ENCODE measurements around the gene PPCDC. TPM values are rescaled to one million over a fixed set of nuclear protein-coding genes. Genes with fewer than 3 reads are reported as not detected.

Gene PPCDC, protein sequence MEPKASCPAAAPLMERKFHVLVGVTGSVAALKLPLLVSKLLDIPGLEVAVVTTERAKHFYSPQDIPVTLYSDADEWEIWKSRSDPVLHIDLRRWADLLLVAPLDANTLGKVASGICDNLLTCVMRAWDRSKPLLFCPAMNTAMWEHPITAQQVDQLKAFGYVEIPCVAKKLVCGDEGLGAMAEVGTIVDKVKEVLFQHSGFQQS
- polyA plus RNA-seq (2012; ENCODE audit: insufficient read depth, insufficient read length, low read depth), result 37.0 TPM

DNA sequence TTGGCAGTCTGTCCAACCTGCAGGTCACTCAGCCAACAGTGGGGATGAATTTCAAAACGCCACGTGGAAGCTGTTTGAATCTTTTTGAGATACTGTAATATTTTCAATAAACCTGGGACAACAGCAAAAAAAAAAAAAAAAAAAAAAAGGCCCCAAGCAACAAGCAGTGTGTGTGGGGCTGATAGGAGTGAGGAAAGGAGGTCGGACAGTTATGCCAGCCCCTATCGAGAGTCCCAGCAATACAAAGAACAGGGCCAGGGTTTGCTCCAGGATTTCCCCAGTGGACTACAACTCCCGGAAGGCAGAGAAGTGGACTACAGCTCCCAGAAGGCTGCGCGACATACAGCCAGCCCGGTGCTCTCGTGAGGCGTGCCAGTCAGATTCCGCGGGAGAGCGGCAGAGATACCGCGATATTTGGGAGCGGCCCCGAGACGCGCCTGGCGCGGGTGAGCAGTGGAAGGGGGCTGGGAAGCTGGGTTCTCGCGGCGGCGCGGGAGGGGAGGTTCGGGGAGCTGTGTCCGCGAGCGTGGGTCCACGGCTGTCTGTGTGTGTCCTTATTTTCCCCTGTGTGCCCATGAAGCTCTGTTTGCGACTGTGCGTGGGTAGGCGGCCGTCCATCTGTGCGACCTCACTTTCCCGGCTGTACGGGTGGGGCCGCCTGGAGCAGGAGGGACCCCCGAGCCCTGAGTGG lies at the start of gene PPCDC:
PPCDC (plus strand) TSS at position 410 of the 691 bp plus-strand sequence. CDS start 4,729 bp downstream, outside the sequence.
- H3K27me3 ChIP-seq, result no peaks in the 10 kb centered on the region
- TF ChIP-seq, protein P1, sequence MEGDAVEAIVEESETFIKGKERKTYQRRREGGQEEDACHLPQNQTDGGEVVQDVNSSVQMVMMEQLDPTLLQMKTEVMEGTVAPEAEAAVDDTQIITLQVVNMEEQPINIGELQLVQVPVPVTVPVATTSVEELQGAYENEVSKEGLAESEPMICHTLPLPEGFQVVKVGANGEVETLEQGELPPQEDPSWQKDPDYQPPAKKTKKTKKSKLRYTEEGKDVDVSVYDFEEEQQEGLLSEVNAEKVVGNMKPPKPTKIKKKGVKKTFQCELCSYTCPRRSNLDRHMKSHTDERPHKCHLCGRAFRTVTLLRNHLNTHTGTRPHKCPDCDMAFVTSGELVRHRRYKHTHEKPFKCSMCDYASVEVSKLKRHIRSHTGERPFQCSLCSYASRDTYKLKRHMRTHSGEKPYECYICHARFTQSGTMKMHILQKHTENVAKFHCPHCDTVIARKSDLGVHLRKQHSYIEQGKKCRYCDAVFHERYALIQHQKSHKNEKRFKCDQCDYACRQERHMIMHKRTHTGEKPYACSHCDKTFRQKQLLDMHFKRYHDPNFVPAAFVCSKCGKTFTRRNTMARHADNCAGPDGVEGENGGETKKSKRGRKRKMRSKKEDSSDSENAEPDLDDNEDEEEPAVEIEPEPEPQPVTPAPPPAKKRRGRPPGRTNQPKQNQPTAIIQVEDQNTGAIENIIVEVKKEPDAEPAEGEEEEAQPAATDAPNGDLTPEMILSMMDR (IDR thresholded peaks at IDR 0.05; ENCODE audit: low read depth, low read length), result no peak
- H3K4me3 ChIP-seq (ENCODE audit: low read depth, low read length), result peak within 1 kb of the TSS; percentile 96
- peaks cover 22% of the 10 kb centered on the region for H3K36me3 ChIP-seq
- H3K4me1 ChIP-seq, result peaks cover 8% of the 10 kb centered on the region
- DNase-seq, result peak; percentile 98
- no peaks in the 10 kb centered on the region for H3K9me3 ChIP-seq

GRCh38 chr15:74976159-74976558 lies 47.2 kb upstream of the PPCDC start:
- TF ChIP-seq, protein P1 (IDR thresholded peaks at IDR 0.05; ENCODE audit: low read depth, low read length), result peak; percentile 25; the same call in 1 of the 2 replicates
- no peaks in the 10 kb centered on the region for H3K27me3 ChIP-seq
- no peak for DNase-seq

GRCh38 chr15:74977599-74977998 lies 45.8 kb upstream of the PPCDC start:
- DNase-seq, result peak; percentile 63
- no peak overlapping the region for H3K4me3 ChIP-seq (ENCODE audit: low read depth, low read length)
- TF ChIP-seq, protein P1 (IDR thresholded peaks at IDR 0.05; ENCODE audit: low read depth, low read length), result no peak
- H3K9me3 ChIP-seq, result no peaks in the 10 kb centered on the region
- peaks cover 19% of the 10 kb centered on the region for H3K4me1 ChIP-seq
- no peaks in the 10 kb centered on the region for H3K36me3 ChIP-seq
- H3K27me3 ChIP-seq, result no peaks in the 10 kb centered on the region

More at GRCh38 chr15:74976159-74976558, 47.2 kb upstream of the PPCDC start:
- Histone ChIP-seq H3K4me1 (peaks cover 19% of the 10 kb centered on the region), H3K4me3 (ENCODE audit: low read depth, low read length) (no peak overlapping the region), H3K36me3 (no peaks in the 10 kb centered on the region), H3K9me3 (no peaks in the 10 kb centered on the region)

GRCh38 chr15:74978077-74978476 lies 45.3 kb upstream of the PPCDC start:
- TF ChIP-seq, protein P1 (IDR thresholded peaks at IDR 0.05; ENCODE audit: low read depth, low read length), result no peak
- Histone ChIP-seq H3K36me3 (no peaks in the 10 kb centered on the region), H3K9me3 (no peaks in the 10 kb centered on the region), H3K27me3 (no peaks in the 10 kb centered on the region), H3K4me1 (peaks cover 19% of the 10 kb centered on the region), H3K4me3 (ENCODE audit: low read depth, low read length) (no peak overlapping the region)
- DNase-seq, result no peak

- H3K27me3 ChIP-seq, result no peaks in the 10 kb centered on the region
- TF ChIP-seq, protein P1 (IDR thresholded peaks at IDR 0.05; ENCODE audit: low read depth, low read length), result no peak
- H3K4me3 ChIP-seq (ENCODE audit: low read depth, low read length), result no peak overlapping the region
- DNase-seq, result peak; percentile 45
- no peaks in the 10 kb centered on the region for H3K36me3 ChIP-seq
- H3K4me1 ChIP-seq, result peaks cover 19% of the 10 kb centered on the region
- no peaks in the 10 kb centered on the region for H3K9me3 ChIP-seq
These were observed 44.9 kb upstream of the PPCDC start for GRCh38 chr15:74978503-74978902.

- DNase-seq, result no peak
- TF ChIP-seq, protein P1 (IDR thresholded peaks at IDR 0.05; ENCODE audit: low read depth, low read length), result no peak
- Histone ChIP-seq H3K9me3 (no peaks in the 10 kb centered on the region), H3K27me3 (no peaks in the 10 kb centered on the region), H3K4me1 (peaks cover 23% of the 10 kb centered on the region), H3K4me3 (ENCODE audit: low read depth, low read length) (no peak overlapping the region), H3K36me3 (no peaks in the 10 kb centered on the region)
These were observed 41.2 kb upstream of the PPCDC start for GRCh38 chr15:74982183-74982582.
